Activated T-helper 2 cell treated with anti-CD3 and anti-CD28 coated beads, Interferon-gamma antibody, Interleukin-2, Interleukin-4, amounts not matched to agents 10 μg/mL and 5 μg/mL and 100 μg/mL, durations not matched to agents 14 hours and 24 hours and 36 hours (primary cell): ENCODE measurements around the gene URM1. TPM values are rescaled to one million over a fixed set of nuclear protein-coding genes. Genes with fewer than 3 reads are reported as not detected.
A peak's percentile ranks its signal among the peaks of the same experiment; 100 is the strongest.

ENCODE experiments used
- DNase-seq: peaks from one replicate; pipeline ENCODE4 v3.0.0; 2021; ENCODE audit warnings: low spot score
- H3K27ac Mint-ChIP-seq: one replicate; pipeline ENCODE4 v1.8.0; 2021; ENCODE audit warnings: mixed read lengths
- H3K27me3 Mint-ChIP-seq: one replicate; pipeline ENCODE4 v1.8.0; 2021; ENCODE audit warnings: low read depth, mixed read lengths
- H3K36me3 Mint-ChIP-seq: one replicate; pipeline ENCODE4 v1.8.0; 2021; ENCODE audit warnings: low read depth, mixed read lengths
- H3K4me1 Mint-ChIP-seq: one replicate; pipeline ENCODE4 v1.8.0; 2021; ENCODE audit warnings: low read depth, mixed read lengths
- H3K4me3 Mint-ChIP-seq: one replicate; pipeline ENCODE4 v1.8.0; 2021; ENCODE audit warnings: low read depth, mild to moderate bottlenecking, moderate library complexity, mixed read lengths
- H3K9me3 Mint-ChIP-seq: one replicate; pipeline ENCODE4 v1.8.0; 2021; ENCODE audit warnings: mixed read lengths
- intact Hi-C: fragments of 100-400 bp; cut with micrococcal nuclease; formaldehyde crosslinking; loops from one replicate; pipeline ENCODE4 v1.15.1; 2023
- total RNA-seq: library from RNA; stranded (reverse); gene quantifications from 2 replicates; pipeline ENCODE4 v1.2.3, GENCODE V29; 2022

URM1 gene
- total RNA-seq, result 78.6 and 78.7 TPM in 2 replicates

DNA sequence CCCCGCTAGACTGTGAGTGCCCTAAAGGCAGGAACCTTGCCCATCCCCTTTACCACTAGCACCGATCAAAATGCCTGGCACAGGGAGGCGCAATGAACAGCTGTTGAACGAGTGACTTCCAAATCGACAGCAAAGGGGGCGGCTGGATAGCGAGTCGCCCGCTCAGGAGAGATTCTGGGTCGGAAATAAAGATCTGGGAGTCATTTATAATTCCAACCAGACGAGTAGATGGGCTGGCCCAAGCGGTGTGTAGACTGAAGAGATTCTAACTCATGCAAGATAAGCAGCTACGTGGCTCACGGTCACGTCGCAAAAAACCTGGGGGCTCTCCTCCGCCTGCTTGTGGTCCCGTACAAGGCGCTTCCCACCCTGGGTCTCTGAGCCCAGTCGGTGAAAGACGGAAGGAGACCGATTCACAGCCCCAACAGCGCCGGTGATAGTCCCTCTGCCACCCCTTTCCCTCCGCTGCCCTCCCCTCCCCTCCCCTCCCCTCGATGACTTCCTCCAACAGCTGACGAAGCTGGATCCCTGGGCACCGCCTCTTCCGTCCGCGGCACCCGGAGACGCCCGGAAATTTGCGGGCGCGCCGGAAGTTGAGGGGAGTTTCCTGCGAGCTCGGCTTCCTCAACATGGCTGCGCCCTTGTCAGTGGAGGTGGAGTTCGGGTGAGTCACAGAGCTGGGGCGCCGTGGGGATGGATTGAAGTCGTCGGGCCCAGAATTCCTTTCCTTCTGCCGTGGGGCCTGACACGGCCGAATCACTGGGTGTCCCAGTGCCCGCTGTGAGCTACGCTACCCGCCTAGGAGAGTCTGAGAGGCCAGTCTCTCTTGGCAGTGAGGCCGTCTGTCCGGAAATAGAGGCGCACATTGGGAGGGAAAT is at the start of gene URM1:
URM1 (plus strand) TSS at position 623 of the 878 bp plus-strand sequence; CDS start at position 630, 7 bp downstream.
- no peaks in the 10 kb centered on the region for H3K9me3 Mint-ChIP-seq
- no peaks in the 10 kb centered on the region for H3K27me3 Mint-ChIP-seq
- peaks cover 31% of the 10 kb centered on the region for H3K36me3 Mint-ChIP-seq
- intact Hi-C loops, result loop anchor here (1.0 kb wide), 1 partner anchor 49 kb away; the partner anchor contains the start of genes COQ4 and TRUB2
- peak within 1 kb of the TSS; percentile 82 for H3K27ac Mint-ChIP-seq
- H3K4me1 Mint-ChIP-seq, result peaks cover 29% of the 10 kb centered on the region
- H3K4me3 Mint-ChIP-seq, result peak within 1 kb of the TSS; percentile 95
- DNase-seq, result peak; percentile 96

DNA sequence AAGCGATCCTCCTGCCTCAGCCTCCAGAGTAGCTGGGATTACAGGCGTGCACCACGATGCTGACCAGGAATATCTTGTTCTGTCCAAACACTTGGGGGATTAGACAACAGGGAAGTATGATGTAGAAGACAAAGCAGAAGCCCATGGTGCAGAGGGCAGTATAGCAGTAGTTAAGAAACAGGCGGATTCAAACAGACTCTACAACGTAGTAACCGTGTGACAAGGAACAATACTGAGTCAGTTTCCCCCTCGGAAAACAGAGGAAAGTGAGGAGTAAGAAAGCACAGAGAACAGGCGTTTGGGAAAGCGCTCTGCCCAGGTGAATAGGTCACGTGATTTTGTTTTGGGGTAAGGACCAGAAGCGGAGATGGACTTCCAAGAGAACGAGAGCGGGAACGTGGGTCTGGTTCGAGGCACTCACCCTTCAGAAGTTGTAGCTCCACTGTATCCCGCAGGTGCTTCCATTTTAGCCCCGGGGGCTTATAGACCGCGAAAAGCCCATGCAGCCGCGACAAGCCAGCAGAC is 49.2 kb upstream of the URM1 start:
- no peaks in the 10 kb centered on the region for H3K9me3 Mint-ChIP-seq
- H3K4me1 Mint-ChIP-seq, result peaks cover 11% of the 10 kb centered on the region
- peak overlapping the region; percentile 99 for H3K4me3 Mint-ChIP-seq
- peak overlapping the region; percentile 99 for H3K27ac Mint-ChIP-seq
- no peak for DNase-seq
- no peaks in the 10 kb centered on the region for H3K27me3 Mint-ChIP-seq
- intact Hi-C loops, result loop anchor here (1.0 to 5.0 kb wide), 4 partner anchors 18 to 625 kb away; partner anchors contain the start of genes DOLK, NUP188, SLC27A4 and URM1
- peaks cover 23% of the 10 kb centered on the region for H3K36me3 Mint-ChIP-seq

DNA sequence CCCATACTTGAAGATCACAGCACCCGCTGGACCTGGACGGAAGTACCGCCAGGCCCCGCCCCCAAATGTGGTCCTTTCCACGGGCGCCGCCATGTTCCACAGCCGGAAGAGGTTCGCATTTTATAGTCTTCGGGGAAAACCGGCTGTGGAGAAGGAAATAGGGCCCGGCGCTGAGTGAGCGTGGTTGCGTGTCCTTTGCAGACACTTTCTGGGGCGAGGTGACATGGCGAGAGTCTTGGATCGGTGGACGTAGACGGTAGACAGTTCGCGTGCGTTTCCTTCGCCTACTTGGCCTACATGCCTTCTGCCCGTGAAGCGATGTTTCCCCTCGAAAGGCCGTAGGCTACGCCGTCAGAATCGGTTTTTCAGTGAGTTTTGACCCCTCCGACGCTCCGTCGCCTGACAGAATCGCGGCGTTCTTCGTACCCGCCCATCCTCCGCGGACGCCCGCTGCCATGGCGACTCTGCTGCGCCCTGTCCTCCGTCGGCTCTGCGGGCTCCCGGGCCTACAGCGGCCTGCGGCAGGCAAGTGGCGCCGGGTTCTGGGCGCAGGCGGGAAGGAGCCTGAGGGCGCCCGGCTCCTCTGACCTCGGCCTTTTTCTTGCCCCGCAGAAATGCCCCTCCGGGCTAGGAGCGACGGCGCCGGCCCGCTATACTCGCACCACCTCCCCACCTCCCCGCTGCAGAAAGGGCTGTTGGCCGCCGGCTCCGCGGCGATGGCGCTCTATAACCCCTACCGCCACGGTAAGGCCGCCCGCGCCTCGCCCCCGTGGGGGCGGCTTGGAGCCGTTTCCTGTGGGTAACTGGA is 48.6 kb upstream of the URM1 start, which contains the start of the genes COQ4 and TRUB2:
COQ4 (plus strand) TSS at position 436 of the 808 bp plus-strand sequence; CDS start at position 456, 20 bp downstream.
TRUB2 (minus strand) TSS at position 44 of the 808 bp plus-strand sequence; CDS start at position 5, 39 bp downstream.
- H3K36me3 Mint-ChIP-seq, result peaks cover 17% of the 10 kb centered on the region
- H3K4me1 Mint-ChIP-seq, result peaks cover 11% of the 10 kb centered on the region
- H3K4me3 Mint-ChIP-seq, result peak within 1 kb of the TSS; percentile 99
- intact Hi-C loops, result loop anchor here (1.0 to 5.0 kb wide), 4 partner anchors 18 to 625 kb away; partner anchors contain the start of genes DOLK, NUP188, SLC27A4 and URM1
- peak within 1 kb of the TSS; percentile 99 for H3K27ac Mint-ChIP-seq
- no peaks in the 10 kb centered on the region for H3K9me3 Mint-ChIP-seq
- no peaks in the 10 kb centered on the region for H3K27me3 Mint-ChIP-seq
- DNase-seq, result peak; percentile 90

DNA sequence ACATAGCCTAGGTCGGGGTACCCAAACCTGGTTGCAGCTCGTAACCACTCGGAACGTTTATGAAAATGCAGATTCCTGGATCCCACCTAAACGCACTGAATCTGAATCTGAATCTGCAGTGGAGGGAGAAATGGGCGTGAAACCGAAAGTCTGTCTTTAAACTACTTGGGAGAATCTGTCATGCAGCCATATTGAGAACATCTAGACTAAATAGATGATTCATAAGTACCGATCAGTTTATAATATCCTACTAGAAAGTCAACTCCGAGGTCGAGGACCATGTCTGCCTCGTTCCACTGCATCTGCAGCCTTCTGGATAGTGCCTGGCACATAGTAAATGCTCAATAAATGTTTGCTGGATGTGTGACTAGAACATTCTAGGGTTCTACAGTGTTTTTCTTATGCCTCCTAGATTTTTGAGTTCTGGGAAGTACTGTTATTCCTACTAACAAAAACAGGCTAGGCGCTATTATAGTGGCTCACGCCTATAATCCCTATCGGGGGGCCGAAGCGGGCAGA is 47.9 kb upstream of the URM1 start:
- Mint-ChIP-seq H3K36me3 (peaks cover 15% of the 10 kb centered on the region), H3K27me3 (no peaks in the 10 kb centered on the region), H3K4me3 (peak overlapping the region; percentile 99), H3K4me1 (peaks cover 11% of the 10 kb centered on the region), H3K27ac (peak overlapping the region; percentile 99), H3K9me3 (no peaks in the 10 kb centered on the region)
- DNase-seq, result no peak
- intact Hi-C loops, result loop anchor here (2.0 to 5.0 kb wide), 2 partner anchors 72 to 624 kb away; partner anchors contain the start of genes DOLK and NUP188

DNA sequence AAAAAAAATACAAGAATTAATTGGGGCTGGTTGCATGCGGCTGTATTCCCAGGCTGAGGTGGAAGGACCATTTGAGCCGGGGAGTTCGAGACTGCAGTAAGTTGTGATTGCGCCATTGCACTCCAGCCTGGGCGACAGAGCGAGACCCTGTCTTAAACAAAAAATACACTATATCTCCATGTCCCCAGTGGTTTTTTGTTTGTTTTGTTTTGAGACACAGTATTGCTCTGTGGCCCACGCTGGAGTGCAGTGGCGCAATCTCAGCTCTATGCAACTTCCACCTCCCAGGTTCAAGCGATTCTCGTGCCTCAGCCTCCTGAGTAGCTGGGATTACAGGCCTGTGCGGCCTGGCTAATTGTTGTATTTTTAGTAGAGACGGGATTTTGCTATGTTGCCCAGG is 47.4 kb upstream of the URM1 start:
- no peaks in the 10 kb centered on the region for H3K9me3 Mint-ChIP-seq
- H3K27me3 Mint-ChIP-seq, result no peaks in the 10 kb centered on the region
- peak overlapping the region; percentile 99 for H3K27ac Mint-ChIP-seq
- peaks cover 19% of the 10 kb centered on the region for H3K36me3 Mint-ChIP-seq
- H3K4me3 Mint-ChIP-seq, result peak overlapping the region; percentile 99
- peaks cover 11% of the 10 kb centered on the region for H3K4me1 Mint-ChIP-seq
- intact Hi-C loops, result loop anchor here (2.0 to 5.0 kb wide), 2 partner anchors 73 to 624 kb away; partner anchors contain the start of genes DOLK and NUP188
- no peak for DNase-seq

DNA sequence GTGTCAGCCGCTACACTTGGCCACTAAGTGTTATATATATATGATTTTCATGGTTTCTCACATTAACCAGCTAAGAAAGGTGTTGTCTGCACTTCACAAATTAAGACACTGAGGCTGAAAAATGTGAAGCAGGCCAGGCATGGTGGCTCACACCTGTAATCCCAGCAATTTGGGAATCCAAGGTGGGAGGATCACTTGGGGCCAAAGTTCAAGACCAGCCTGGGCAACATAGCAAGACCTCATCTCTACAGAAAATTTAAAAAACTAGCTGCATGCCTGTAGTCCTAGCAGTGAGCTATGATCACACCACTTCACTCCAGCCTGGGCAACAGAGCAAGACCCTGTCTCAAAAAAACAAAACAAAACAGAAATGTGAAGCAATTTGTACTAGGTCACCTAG is 46.8 kb upstream of the URM1 start:
- H3K27ac Mint-ChIP-seq, result no peak overlapping the region
- intact Hi-C loops, result loop anchor here (5.0 kb wide), 1 partner anchor 623 kb away; the partner anchor contains the start of genes DOLK and NUP188

DNA sequence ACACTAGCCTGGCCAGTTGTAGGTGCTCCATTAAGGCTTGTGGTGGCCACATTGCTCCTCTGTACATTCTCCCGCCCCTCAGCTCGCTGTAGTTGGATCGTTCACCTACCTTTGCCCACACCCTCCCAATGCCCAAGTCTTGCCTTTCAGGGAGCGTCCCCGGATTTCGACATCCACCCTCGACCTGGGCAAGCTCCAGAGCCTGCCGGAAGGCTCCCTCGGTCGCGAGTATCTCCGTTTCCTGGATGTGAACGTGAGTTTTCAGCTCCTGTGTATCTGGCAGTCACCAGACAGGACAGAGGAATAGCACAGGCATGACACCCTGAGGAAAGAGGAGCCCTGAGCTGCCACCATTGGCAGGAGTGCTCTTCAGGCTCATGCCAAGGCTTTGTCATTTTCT is 45.5 kb upstream of the URM1 start:
- no peaks in the 10 kb centered on the region for H3K27me3 Mint-ChIP-seq
- no peak overlapping the region for H3K4me3 Mint-ChIP-seq
- no peak overlapping the region for H3K27ac Mint-ChIP-seq
- intact Hi-C loops, result no loop called here
- H3K4me1 Mint-ChIP-seq, result peaks cover 11% of the 10 kb centered on the region
- no peak for DNase-seq
- H3K36me3 Mint-ChIP-seq, result peaks cover 20% of the 10 kb centered on the region
- H3K9me3 Mint-ChIP-seq, result no peaks in the 10 kb centered on the region

More for the DNA sequence above, 46.8 kb upstream of the URM1 start:
- H3K4me3 Mint-ChIP-seq, result peak overlapping the region; percentile 99
- DNase-seq, result no peak
- no peaks in the 10 kb centered on the region for H3K27me3 Mint-ChIP-seq
- peaks cover 11% of the 10 kb centered on the region for H3K4me1 Mint-ChIP-seq
- no peaks in the 10 kb centered on the region for H3K9me3 Mint-ChIP-seq
- peaks cover 20% of the 10 kb centered on the region for H3K36me3 Mint-ChIP-seq

DNA sequence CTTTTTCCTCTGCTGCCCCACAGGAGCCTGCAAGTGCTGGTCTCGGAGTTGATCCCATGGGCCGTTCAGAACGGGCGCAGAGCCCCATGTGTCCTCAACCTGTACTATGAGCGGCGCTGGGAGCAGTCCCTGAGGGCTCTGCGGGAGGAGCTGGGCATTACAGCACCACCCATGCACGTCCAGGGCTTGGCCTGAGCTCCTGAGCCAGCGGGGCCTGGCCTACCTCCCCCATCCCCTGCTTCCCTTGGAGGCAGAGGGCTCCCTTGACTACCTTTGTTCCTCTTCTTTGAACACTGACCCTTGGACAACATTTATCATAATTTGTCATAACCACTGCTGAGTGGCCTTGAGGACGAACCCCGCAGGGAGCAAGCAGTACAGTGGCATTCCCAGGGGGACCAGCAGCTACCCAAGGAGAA is 37.7 kb upstream of the URM1 start:
- no peak for DNase-seq
- H3K9me3 Mint-ChIP-seq, result no peaks in the 10 kb centered on the region
- no peak overlapping the region for H3K4me3 Mint-ChIP-seq
- no peaks in the 10 kb centered on the region for H3K4me1 Mint-ChIP-seq
- H3K36me3 Mint-ChIP-seq, result peaks cover 7% of the 10 kb centered on the region
- intact Hi-C loops, result no loop called here
- no peak overlapping the region for H3K27ac Mint-ChIP-seq
- no peaks in the 10 kb centered on the region for H3K27me3 Mint-ChIP-seq

DNA sequence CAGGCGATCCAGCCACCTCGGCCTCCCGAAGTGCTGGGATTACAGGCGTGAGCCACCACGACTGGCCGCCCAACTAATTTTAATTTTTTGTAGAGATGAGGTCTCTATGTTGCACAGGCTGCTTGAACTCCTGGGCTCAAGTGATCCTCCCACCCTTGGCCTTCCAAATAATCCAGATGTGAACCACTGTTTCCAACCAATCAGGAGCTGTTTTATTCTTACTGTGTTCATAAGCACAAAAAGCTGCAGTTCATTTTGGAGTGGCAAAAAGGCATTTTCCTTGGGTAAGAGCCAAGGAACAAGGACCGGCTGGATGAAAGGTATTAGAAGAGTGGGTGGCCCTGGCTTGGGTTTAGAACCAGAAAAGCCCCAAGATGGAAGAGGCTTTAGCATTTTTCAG is 36.0 kb upstream of the URM1 start:
- no peaks in the 10 kb centered on the region for H3K27me3 Mint-ChIP-seq
- H3K4me1 Mint-ChIP-seq, result peaks cover 3% of the 10 kb centered on the region
- no peak overlapping the region for H3K4me3 Mint-ChIP-seq
- H3K9me3 Mint-ChIP-seq, result no peaks in the 10 kb centered on the region
- H3K36me3 Mint-ChIP-seq, result peaks cover 3% of the 10 kb centered on the region
- intact Hi-C loops, result no loop called here
- DNase-seq, result no peak
- no peak overlapping the region for H3K27ac Mint-ChIP-seq

DNA sequence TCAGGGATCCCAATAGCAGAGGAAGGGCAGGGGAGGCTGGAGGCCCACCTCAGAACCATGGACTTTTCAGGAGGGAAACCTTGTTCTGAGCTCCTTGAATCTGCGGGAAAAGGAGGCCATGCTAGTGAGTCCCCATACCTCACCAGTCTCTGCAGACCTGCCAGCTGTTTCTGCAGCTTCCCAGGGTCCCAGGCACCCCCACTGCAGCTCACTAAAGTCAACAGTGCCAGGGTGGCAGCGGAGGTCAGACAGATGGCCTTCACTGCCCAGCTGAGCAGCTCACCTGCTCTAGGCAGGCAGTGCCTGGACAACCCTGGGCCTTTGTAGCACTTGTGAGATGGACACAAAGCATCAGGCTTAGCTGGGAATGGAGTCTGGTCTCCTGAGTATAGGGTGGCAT is 35.3 kb upstream of the URM1 start:
- Mint-ChIP-seq H3K4me1 (peaks cover 3% of the 10 kb centered on the region), H3K9me3 (no peaks in the 10 kb centered on the region), H3K27me3 (no peaks in the 10 kb centered on the region), H3K36me3 (peaks cover 3% of the 10 kb centered on the region), H3K4me3 (no peak overlapping the region), H3K27ac (no peak overlapping the region)
- DNase-seq, result no peak
- intact Hi-C loops, result no loop called here

DNA sequence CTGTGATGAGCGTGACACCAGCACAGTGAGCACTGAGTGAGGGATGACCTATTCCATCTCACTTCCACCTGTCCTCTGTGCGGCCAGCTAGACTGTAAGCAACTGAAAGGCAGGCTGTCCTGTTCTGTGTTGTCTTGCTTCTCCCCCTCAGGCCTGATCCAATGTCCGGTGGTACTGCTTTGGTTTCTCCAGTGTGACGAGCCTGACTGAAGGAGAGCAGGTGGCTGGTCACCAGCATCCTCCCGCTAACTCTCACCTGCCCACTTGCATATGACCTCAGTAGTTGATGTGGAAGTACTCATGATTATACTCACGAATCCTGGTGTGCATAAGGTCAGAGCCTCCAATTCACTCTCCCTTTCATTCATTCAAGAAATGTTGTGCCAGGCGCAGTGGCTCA is 33.2 kb upstream of the URM1 start:
- no peaks in the 10 kb centered on the region for H3K9me3 Mint-ChIP-seq
- no peak overlapping the region for H3K27ac Mint-ChIP-seq
- H3K36me3 Mint-ChIP-seq, result peaks cover 2% of the 10 kb centered on the region
- no peak for DNase-seq
- intact Hi-C loops, result no loop called here
- H3K27me3 Mint-ChIP-seq, result no peaks in the 10 kb centered on the region
- H3K4me3 Mint-ChIP-seq, result no peak overlapping the region
- peaks cover 7% of the 10 kb centered on the region for H3K4me1 Mint-ChIP-seq
